IMR-90 (cell line): Measurements from ENCODE around the gene ANKRD35. TPM values are rescaled to one million over a fixed set of nuclear protein-coding genes. Genes with fewer than 3 reads are reported as not detected.

ENCODE experiments used
- ATAC-seq: fragments of 200-7000 bp; cut with Tn5 transposase; 2 replicates; pipeline ENCODE4 v1.9.1; 2020; ENCODE audit warnings: low read depth, mild to moderate bottlenecking, moderate library complexity
- BruUV-seq: library from RNA; stranded (reverse); fragments of 400-500 nt; replicated peaks from 2 replicates; lab custom pipeline; 2021; lab: Mats Ljungman, UMichigan
- CTCF ChIA-PET: fragments of 300-600 bp; formaldehyde crosslinking; extraction: SDS; loops from one replicate; lab custom pipeline; 2021; ENCODE audit warnings: antibody characterized with exemption; lab: Yijun Ruan, JAX
- POLR2A ChIA-PET: fragments of 300-600 bp; sonication (Branson Sonifier 250); formaldehyde crosslinking; loops from one replicate; lab custom pipeline; 2022; ENCODE audit warnings: antibody characterized with exemption; ENCODE audit not compliant: unreplicated experiment; lab: Charles Lee
- DNase-seq: peaks from one replicate; pipeline ENCODE4 v3.0.0; 2013
- H2AFZ ChIP-seq: replicated peaks from 2 replicates; pipeline ENCODE3; 2013; ENCODE audit warnings: low read length, mild to moderate bottlenecking; ENCODE audit not compliant: poor library complexity
- H2AK5ac ChIP-seq: 2 replicates; pipeline ENCODE4 v1.6.1; 2013; ENCODE audit warnings: low read depth, low read length, inconsistent platforms
- H2AK9ac ChIP-seq: replicated peaks from 2 replicates; pipeline ENCODE3; 2013; ENCODE audit warnings: mild to moderate bottlenecking, low read depth, low read length, moderate library complexity; ENCODE audit not compliant: poor library complexity
- H2BK120ac ChIP-seq: 2 replicates; pipeline ENCODE4 v1.6.1; 2013; ENCODE audit warnings: low read depth, low read length, inconsistent platforms
- H2BK15ac ChIP-seq: 3 replicates; pipeline ENCODE4 v1.6.1; 2013; ENCODE audit warnings: low read depth, low read length, inconsistent platforms
- H2BK20ac ChIP-seq: 2 replicates; pipeline ENCODE4 v1.6.1; 2013; ENCODE audit warnings: low read depth, mild to moderate bottlenecking, inconsistent platforms, low read length, moderate library complexity
- H2BK5ac ChIP-seq: 2 replicates; pipeline ENCODE4 v1.6.1; 2013; ENCODE audit warnings: mild to moderate bottlenecking, low read depth, low read length, inconsistent platforms; ENCODE audit not compliant: poor library complexity, severe bottlenecking
- H3K14ac ChIP-seq: replicated peaks from 2 replicates; pipeline ENCODE4 v1.6.1; 2013; ENCODE audit warnings: low read depth, low read length, inconsistent platforms
- H3K18ac ChIP-seq: 2 replicates; pipeline ENCODE4 v1.6.1; 2013; ENCODE audit warnings: low read depth, low read length, control low read depth
- H3K23ac ChIP-seq: 2 replicates; pipeline ENCODE4 v1.6.1; 2013; ENCODE audit warnings: low read depth, low read length, inconsistent platforms
- H3K27ac ChIP-seq: 2 replicates; pipeline ENCODE4 v1.5.1; 2013; ENCODE audit warnings: mild to moderate bottlenecking, control low read depth, low read length; ENCODE audit not compliant: insufficient read depth
- H3K27me3 ChIP-seq: 2 replicates; pipeline ENCODE4 v1.6.1; 2013; ENCODE audit warnings: low read length; ENCODE audit not compliant: control insufficient read depth, insufficient read depth
- H3K36me3 ChIP-seq: 2 replicates; pipeline ENCODE4 v1.6.1; 2013; ENCODE audit warnings: low read length, mixed read lengths; ENCODE audit not compliant: control insufficient read depth, insufficient read depth
- H3K4ac ChIP-seq: 2 replicates; pipeline ENCODE4 v1.6.1; 2013; ENCODE audit warnings: low read depth, low read length, inconsistent platforms
- H3K4me1 ChIP-seq: 2 replicates; pipeline ENCODE4 v1.6.1; 2013; ENCODE audit warnings: low read length, mixed read lengths; ENCODE audit not compliant: control insufficient read depth, insufficient read depth
- H3K4me2 ChIP-seq: 2 replicates; pipeline ENCODE4 v1.6.1; 2013; ENCODE audit warnings: low read depth, mild to moderate bottlenecking, control low read depth, low read length, moderate library complexity
- H3K4me3 ChIP-seq: 2 replicates; pipeline ENCODE4 v1.5.1; 2013; ENCODE audit warnings: low read depth, mild to moderate bottlenecking, control low read depth, low read length, moderate library complexity; ENCODE audit not compliant: insufficient read depth
- H3K56ac ChIP-seq: 2 replicates; pipeline ENCODE4 v1.6.1; 2013; ENCODE audit warnings: low read length, inconsistent platforms; ENCODE audit not compliant: insufficient read depth; ENCODE audit errors: extremely low read depth
- H3K79me1 ChIP-seq, 2 experiments: 2 replicates each; pipeline ENCODE4 v1.6.1; 2013; ENCODE audit warnings: low read length in 2 of 2, inconsistent platforms in 1 of 2, low read depth in 1 of 2
- H3K9ac ChIP-seq: 2 replicates; pipeline ENCODE4 v1.6.1; 2013; ENCODE audit warnings: low read depth, low read length, control low read depth
- H3K9me1 ChIP-seq: 2 replicates; pipeline ENCODE4 v1.6.1; 2013; ENCODE audit warnings: low read length, inconsistent platforms; ENCODE audit not compliant: insufficient read depth
- H3K9me3 ChIP-seq: 2 replicates; pipeline ENCODE4 v1.6.1; 2013; ENCODE audit warnings: low read length; ENCODE audit not compliant: control insufficient read depth, insufficient read depth
- H4K20me1 ChIP-seq: 2 replicates; pipeline ENCODE4 v1.6.1; 2013; ENCODE audit warnings: low read length, inconsistent platforms; ENCODE audit not compliant: insufficient read depth
- H4K5ac ChIP-seq: 2 replicates; pipeline ENCODE4 v1.6.1; 2013; ENCODE audit warnings: mild to moderate bottlenecking, low read depth, low read length, control low read depth
- H4K8ac ChIP-seq, 2 experiments: 2 replicates each; pipeline ENCODE4 v1.6.1; 2013; ENCODE audit warnings: low read depth in 2 of 2, low read length in 2 of 2, control low read depth in 1 of 2, inconsistent platforms in 1 of 2
- H4K91ac ChIP-seq: 2 replicates; pipeline ENCODE4 v1.6.1; 2013; ENCODE audit warnings: low read depth, low read length, inconsistent platforms; ENCODE audit not compliant: insufficient read depth
- BHLHE40 ChIP-seq: fragments of 150-350 bp; IDR thresholded peaks from 2 replicates; pipeline ENCODE4 v1.6.1; 2016; ENCODE audit warnings: mild to moderate bottlenecking, low read depth, low read length
- CEBPB ChIP-seq: IDR thresholded peaks from 2 replicates; pipeline ENCODE4 v1.6.1; 2012; ENCODE audit warnings: low read depth, low read length, improper control_type of control experiment
- CHD1 ChIP-seq: IDR thresholded peaks from 2 replicates; pipeline ENCODE4 v1.6.1; 2012; ENCODE audit warnings: low read depth, low read length, improper control_type of control experiment
- ELK1 ChIP-seq: fragments of 150-350 bp; IDR thresholded peaks from 2 replicates; pipeline ENCODE4 v1.6.1; 2016; ENCODE audit warnings: low read depth, mild to moderate bottlenecking, low read length, moderate library complexity, borderline replicate concordance
- FOS ChIP-seq: fragments of 150-350 bp; IDR thresholded peaks from 2 replicates; pipeline ENCODE4 v1.6.1; 2016; ENCODE audit warnings: low read depth, low read length
- MAFK ChIP-seq: IDR thresholded peaks from 2 replicates; pipeline ENCODE4 v1.6.1; 2012; ENCODE audit warnings: low read depth, low read length, improper control_type of control experiment
- MAZ ChIP-seq: IDR thresholded peaks from 2 replicates; pipeline ENCODE4 v1.6.1; 2012; ENCODE audit warnings: low read depth, mild to moderate bottlenecking, low read length, improper control_type of control experiment, moderate library complexity, borderline replicate concordance
- MXI1 ChIP-seq: IDR thresholded peaks from 2 replicates; pipeline ENCODE4 v1.6.1; 2012; ENCODE audit warnings: low read depth, mild to moderate bottlenecking, low read length, moderate library complexity, borderline replicate concordance
- NFE2L2 ChIP-seq: fragments of 150-350 bp; IDR thresholded peaks from 2 replicates; pipeline ENCODE4 v1.6.1; 2016; ENCODE audit warnings: low read depth, mild to moderate bottlenecking, low read length
- POLR2A ChIP-seq: IDR thresholded peaks from 2 replicates; pipeline ENCODE4 v1.6.1; 2012; ENCODE audit warnings: mild to moderate bottlenecking, low read depth, low read length
- RAD21 ChIP-seq: IDR thresholded peaks from 2 replicates; pipeline ENCODE4 v1.6.1; 2012; ENCODE audit warnings: low read length, improper control_type of control experiment
- RCOR1 ChIP-seq: IDR thresholded peaks from 2 replicates; pipeline ENCODE4 v1.6.1; 2012; ENCODE audit warnings: mild to moderate bottlenecking, low read length, improper control_type of control experiment; ENCODE audit not compliant: insufficient replicate concordance
- RFX5 ChIP-seq: IDR thresholded peaks from 2 replicates; pipeline ENCODE4 v1.8.0; 2012; ENCODE audit warnings: low read depth, mild to moderate bottlenecking, low read length, moderate library complexity
- SMC3 ChIP-seq: fragments of 150-350 bp; IDR thresholded peaks from 2 replicates; pipeline ENCODE4 v1.6.1; 2016; ENCODE audit warnings: low read depth, mild to moderate bottlenecking, antibody characterized with exemption, low read length, moderate library complexity
- WGBS, 2 experiments: methylation state at CpG; one replicate each; pipeline versions ENCODE4 v1.1.5 to v1.1.7; 2013; ENCODE audit warnings: missing lambda C conversion rate in 2 of 2; ENCODE audit not compliant: insufficient read length in 1 of 2; ENCODE audit errors: extremely low coverage in 2 of 2; 5-methylcytosine and 5-hydroxymethylcytosine counted together
- dilution Hi-C: fragments of 300-500 bp; cut with HindIII; formaldehyde crosslinking; loops from one replicate; pipeline ENCODE4 v1.14.3; 2018; ENCODE audit warnings: low sequenced_read_pairs; ENCODE audit not compliant: unreplicated experiment
- in situ Hi-C: fragments of 300-500 bp; cut with MboI; formaldehyde crosslinking; loops from 3 replicates; pipeline ENCODE4 v1.14.3; 2019; ENCODE audit warnings: low sequenced_read_pairs, inconsistent platforms, mixed read lengths
- intact Hi-C: fragments of 100-400 bp; cut with micrococcal nuclease; formaldehyde crosslinking; loops from 2 replicates; pipeline ENCODE4 v1.10.0; 2022
- polyA plus RNA-seq, 3 experiments: library from polyadenylated mRNA; depleted of rRNA; stranded (reverse); fragments of >200 nt; gene quantifications; 2 replicates each; pipeline ENCODE4 v1.2.3, GENCODE V29; 2012; ENCODE audit warnings: low replicate concordance in 1 of 3
- total RNA-seq: library from RNA; depleted of rRNA; stranded (reverse); fragments of >200 nt; gene quantifications from 2 replicates; pipeline ENCODE4 v1.2.3, GENCODE V29; 2012
- TF ChIP-seq, protein P1 (sequence below): conservative IDR thresholded peaks from 2 replicates; pipeline ENCODE4 v1.5.1; 2012; ENCODE audit warnings: mild to moderate bottlenecking, low read depth, low read length, improper control_type of control experiment
- TF ChIP-seq, protein P2 (sequence below): fragments of 150-350 bp; IDR thresholded peaks from 2 replicates; pipeline ENCODE4 v1.6.1; 2017; ENCODE audit warnings: mild to moderate bottlenecking, antibody characterized with exemption, low read length, low read depth

The ANKRD35 gene
- total and polyA plus RNA-seq, 2 of the 4 experiments (the other 2 are of a cell fraction): 0.90 to 2.4 TPM

GRCh38 chr1:145912128-145912641 is 26.5 kb upstream of the ANKRD35 start:
- no peak overlapping the region for H2BK20ac ChIP-seq
- no peak overlapping the region for H3K23ac ChIP-seq
- H2BK120ac ChIP-seq: no peak overlapping the region
- H3K4me2 ChIP-seq: no peak overlapping the region
- H2AK9ac ChIP-seq: no peak overlapping the region
- POLR2A ChIA-PET: no interaction called here
- DNase-seq (no peak), ATAC-seq (no peak)
- H3K4me1 ChIP-seq: peaks cover 7% of the 10 kb centered on the region
- no peaks in the 10 kb centered on the region for H4K20me1 ChIP-seq
- TF ChIP-seq MAZ (no peak), FOS (no peak), CHD1 (no peak), MXI1 (no peak), ELK1 (no peak), BHLHE40 (no peak), RFX5 (no peak), NFE2L2 (no peak), POLR2A (no peak), CEBPB (no peak), MAFK (no peak), SMC3 (no peak), RAD21 (no peak), RCOR1 (no peak)
- TF ChIP-seq, protein P1, sequence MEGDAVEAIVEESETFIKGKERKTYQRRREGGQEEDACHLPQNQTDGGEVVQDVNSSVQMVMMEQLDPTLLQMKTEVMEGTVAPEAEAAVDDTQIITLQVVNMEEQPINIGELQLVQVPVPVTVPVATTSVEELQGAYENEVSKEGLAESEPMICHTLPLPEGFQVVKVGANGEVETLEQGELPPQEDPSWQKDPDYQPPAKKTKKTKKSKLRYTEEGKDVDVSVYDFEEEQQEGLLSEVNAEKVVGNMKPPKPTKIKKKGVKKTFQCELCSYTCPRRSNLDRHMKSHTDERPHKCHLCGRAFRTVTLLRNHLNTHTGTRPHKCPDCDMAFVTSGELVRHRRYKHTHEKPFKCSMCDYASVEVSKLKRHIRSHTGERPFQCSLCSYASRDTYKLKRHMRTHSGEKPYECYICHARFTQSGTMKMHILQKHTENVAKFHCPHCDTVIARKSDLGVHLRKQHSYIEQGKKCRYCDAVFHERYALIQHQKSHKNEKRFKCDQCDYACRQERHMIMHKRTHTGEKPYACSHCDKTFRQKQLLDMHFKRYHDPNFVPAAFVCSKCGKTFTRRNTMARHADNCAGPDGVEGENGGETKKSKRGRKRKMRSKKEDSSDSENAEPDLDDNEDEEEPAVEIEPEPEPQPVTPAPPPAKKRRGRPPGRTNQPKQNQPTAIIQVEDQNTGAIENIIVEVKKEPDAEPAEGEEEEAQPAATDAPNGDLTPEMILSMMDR: no peak
- TF ChIP-seq, protein P2, sequence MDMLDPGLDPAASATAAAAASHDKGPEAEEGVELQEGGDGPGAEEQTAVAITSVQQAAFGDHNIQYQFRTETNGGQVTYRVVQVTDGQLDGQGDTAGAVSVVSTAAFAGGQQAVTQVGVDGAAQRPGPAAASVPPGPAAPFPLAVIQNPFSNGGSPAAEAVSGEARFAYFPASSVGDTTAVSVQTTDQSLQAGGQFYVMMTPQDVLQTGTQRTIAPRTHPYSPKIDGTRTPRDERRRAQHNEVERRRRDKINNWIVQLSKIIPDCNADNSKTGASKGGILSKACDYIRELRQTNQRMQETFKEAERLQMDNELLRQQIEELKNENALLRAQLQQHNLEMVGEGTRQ: no peak
- H4K5ac ChIP-seq: no peak overlapping the region
- no peak overlapping the region for H2BK5ac ChIP-seq
- H2AK5ac ChIP-seq: no peak overlapping the region
- no peak overlapping the region for H3K14ac ChIP-seq
- 64% methylated on average over 2 of the region's 11 CpGs; no CpG with 5 or more reads in 1 of the 2 experiments for WGBS, 2 experiments
- H3K27ac ChIP-seq: no peak overlapping the region
- no peak overlapping the region for H4K8ac ChIP-seq
- H3K9me3 ChIP-seq: no peaks in the 10 kb centered on the region
- intact Hi-C loops (no loop called here), in situ Hi-C loops (no loop called here), dilution Hi-C loops (no loop called here)
- H3K18ac ChIP-seq: no peak overlapping the region
- H3K27me3 ChIP-seq: no peaks in the 10 kb centered on the region
- CTCF ChIA-PET: interaction anchor here (2.1 kb wide), 1 partner anchor 20 kb away, joined by 14 read pairs; no protein-coding TSS in a partner anchor
- no peak overlapping the region for H2AFZ ChIP-seq
- no peak overlapping the region for H3K4me3 ChIP-seq
- H3K9me1 ChIP-seq: peaks cover 6% of the 10 kb centered on the region
- H3K4ac ChIP-seq: no peak overlapping the region
- H3K9ac ChIP-seq: no peak overlapping the region
- no peak overlapping the region for H3K56ac ChIP-seq
- peaks cover 10% of the 10 kb centered on the region for H3K36me3 ChIP-seq
- BruUV-seq: no TSS peak
- peaks cover 3 to 17% of the 10 kb centered on the region in 2 experiments; a peak in 3 of 4 replicates for H3K79me1 ChIP-seq
- no peak overlapping the region for H4K91ac ChIP-seq
- no peak overlapping the region for H2BK15ac ChIP-seq
